Keratinocyte (primary cell): ENCODE measurements around the gene PTPRN2. TPM values are rescaled to one million over a fixed set of nuclear protein-coding genes. Genes with fewer than 3 reads are reported as not detected.

ENCODE experiments used
- DNase-seq: peaks from one replicate; pipeline ENCODE4 v3.0.0-alpha.2; 2011; ENCODE audit warnings: low read depth, missing footprints, low spot score
- FAIRE-seq: peaks from 2 replicates; lab custom pipeline; 2011; peaks lifted over from hg19 to GRCh38; lab: Jason Lieb, UNC
- H2AFZ ChIP-seq: 2 replicates; pipeline ENCODE4 v1.6.0; 2012; ENCODE audit warnings: low read length, control low read depth, inconsistent platforms; ENCODE audit not compliant: control insufficient read depth
- H3K27ac ChIP-seq: 2 replicates; pipeline ENCODE4 v1.5.1; 2011; ENCODE audit warnings: low read length; ENCODE audit not compliant: control insufficient read depth, insufficient read depth
- H3K27me3 ChIP-seq: 3 replicates; pipeline ENCODE4 v1.6.0; 2011; ENCODE audit warnings: low read length; ENCODE audit not compliant: control insufficient read depth, insufficient read depth; ENCODE audit errors: extremely low read depth
- H3K36me3 ChIP-seq, 2 experiments: 2 replicates in 1 of 2; 3 replicates in 1 of 2; pipeline ENCODE4 v1.5.1; 2011; ENCODE audit warnings: low read length in 2 of 2, mild to moderate bottlenecking in 1 of 2; ENCODE audit not compliant: control insufficient read depth in 2 of 2, insufficient read depth in 2 of 2; ENCODE audit errors: extremely low read depth in 1 of 2
- H3K4me1 ChIP-seq: 3 replicates; pipeline ENCODE4 v1.5.1; 2011; ENCODE audit warnings: low read length; ENCODE audit not compliant: control insufficient read depth, insufficient read depth; ENCODE audit errors: extremely low read depth
- H3K4me2 ChIP-seq: 3 replicates; pipeline ENCODE4 v1.6.0; 2011; ENCODE audit warnings: low read depth, low read length; ENCODE audit not compliant: control insufficient read depth, insufficient read depth; ENCODE audit errors: extremely low read depth
- H3K4me3 ChIP-seq, 3 experiments: fragments of 200-600 bp in 1 of 3; sonication (generic) in 1 of 3; 2 replicates in 2 of 3; 3 replicates in 1 of 3; pipeline ENCODE4 v1.5.1; 2011 to 2016; ENCODE audit warnings: low read length in 3 of 3, mild to moderate bottlenecking in 3 of 3, control low read depth in 2 of 3, inconsistent platforms in 1 of 3, low read depth in 1 of 3, mixed read lengths in 1 of 3, mixed run types in 1 of 3, moderate library complexity in 1 of 3; ENCODE audit not compliant: control insufficient read depth in 2 of 3, insufficient read depth in 2 of 3; ENCODE audit errors: extremely low read depth in 1 of 3
- H3K79me2 ChIP-seq: 2 replicates; pipeline ENCODE4 v1.6.0; 2012; ENCODE audit warnings: low read length; ENCODE audit not compliant: control insufficient read depth, insufficient read depth
- H3K9ac ChIP-seq: 3 replicates; pipeline ENCODE4 v1.6.0; 2011; ENCODE audit warnings: low read length; ENCODE audit not compliant: control insufficient read depth, insufficient read depth; ENCODE audit errors: extremely low read depth
- H3K9me1 ChIP-seq: 3 replicates; pipeline ENCODE4 v1.6.0; 2011; ENCODE audit warnings: low read length; ENCODE audit not compliant: control insufficient read depth, insufficient read depth; ENCODE audit errors: extremely low read depth
- H3K9me3 ChIP-seq: 2 replicates; pipeline ENCODE4 v1.5.1; 2012; ENCODE audit warnings: low read depth, low read length; ENCODE audit not compliant: control insufficient read depth
- H4K20me1 ChIP-seq: 3 replicates; pipeline ENCODE4 v1.6.0; 2011; ENCODE audit warnings: low read length; ENCODE audit not compliant: control insufficient read depth, insufficient read depth; ENCODE audit errors: extremely low read depth
- CTCF ChIP-seq, 3 experiments: IDR thresholded peaks in 1 of 3; conservative IDR thresholded peaks in 1 of 3; optimal IDR thresholded peaks in 1 of 3; 2 replicates in 2 of 3; 3 replicates in 1 of 3; pipeline versions ENCODE3 to v1.5.1; 2011; ENCODE audit warnings: low read length in 3 of 3, mild to moderate bottlenecking in 3 of 3, moderate library complexity in 2 of 3, control low read depth in 1 of 3, inconsistent platforms in 1 of 3; ENCODE audit not compliant: insufficient read depth in 2 of 3; ENCODE audit errors: extremely low read depth in 1 of 3
- EZH2 ChIP-seq: IDR thresholded peaks from one replicate; pipeline ENCODE4 v1.6.1; 2012; ENCODE audit warnings: inconsistent platforms, mild to moderate bottlenecking, low read length, moderate library complexity
- dilution Hi-C: fragments of 300-500 bp; cut with MboI; formaldehyde crosslinking; loops from one replicate; pipeline ENCODE4 v1.7.0; 2020; ENCODE audit warnings: low sequenced_read_pairs; ENCODE audit not compliant: extremely low pct_ligation_motif_present
- polyA plus RNA-seq, 5 experiments: library from polyadenylated mRNA; depleted of rRNA in 3 of 5; stranded (reverse) in 3 of 5; stranded (forward) in 1 of 5; unstranded in 1 of 5; fragments of >200 nt; gene quantifications; 1 replicate in 1 of 5; 2 replicates in 3 of 5; 3 replicates in 1 of 5; pipeline versions ENCODE4 v1.2.1 to v1.2.3, GENCODE V29; 2011 to 2012; ENCODE audit warnings: missing spikeins in 2 of 5, low read depth in 1 of 5, low replicate concordance in 1 of 5

The PTPRN2 gene
- polyA plus RNA-seq, 1 donor (not counting 4 experiments of a cell fraction or from before 2014, with no cell fraction given) = not detected

- H3K9me3 ChIP-seq = peaks cover 9% of the 10 kb centered on the region
- no peak overlapping the region for H2AFZ ChIP-seq
- DNase-seq (no peak), FAIRE-seq (no peak)
- H3K27ac ChIP-seq = no peak overlapping the region
- dilution Hi-C loops = no loop called here
- no peak overlapping the region for H3K4me2 ChIP-seq
- no peaks in the 10 kb centered on the region for H3K9me1 ChIP-seq
- no peak for TF ChIP-seq CTCF (optimal IDR thresholded peaks at IDR 0.05 in 1 of 3, IDR thresholded peaks at IDR 0.05 in 1 of 3, conservative IDR thresholded peaks at IDR 0.05 in 1 of 3; ENCODE audit: extremely low read depth in 1 of 3, insufficient read depth in 2 of 3, low read length in 3 of 3)
- no peak for TF ChIP-seq EZH2
- H4K20me1 ChIP-seq = no peaks in the 10 kb centered on the region
- no peaks in the 10 kb centered on the region for H3K79me2 ChIP-seq
- no peaks in the 10 kb centered on the region for H3K4me1 ChIP-seq
- no peak overlapping the region for H3K4me3 ChIP-seq
- H3K36me3 ChIP-seq = no peaks in the 10 kb centered on the region
- no peaks in the 10 kb centered on the region for H3K27me3 ChIP-seq
- H3K9ac ChIP-seq = no peak overlapping the region
These were observed 287.2 kb downstream of the PTPRN2 start for GRCh38 chr7:158300427-158300826.

- dilution Hi-C loops = no loop called here
These were observed 288.0 kb downstream of the PTPRN2 start for GRCh38 chr7:158299607-158300006.

More at GRCh38 chr7:158299607-158300006, 288.0 kb downstream of the PTPRN2 start:
- Histone ChIP-seq H3K4me2 (no peak overlapping the region), H3K27me3 (no peaks in the 10 kb centered on the region), H3K79me2 (no peaks in the 10 kb centered on the region), H3K9me3 (peaks cover 9% of the 10 kb centered on the region), H3K9ac (no peak overlapping the region), H3K4me3 (no peak overlapping the region), H3K4me1 (no peaks in the 10 kb centered on the region), H3K9me1 (no peaks in the 10 kb centered on the region), H3K27ac (no peak overlapping the region), H4K20me1 (no peaks in the 10 kb centered on the region), H2AFZ (no peak overlapping the region), H3K36me3 (no peaks in the 10 kb centered on the region)
- FAIRE-seq = no peak
- no peak for TF ChIP-seq EZH2
- no peak for TF ChIP-seq CTCF (optimal IDR thresholded peaks at IDR 0.05 in 1 of 3, IDR thresholded peaks at IDR 0.05 in 1 of 3, conservative IDR thresholded peaks at IDR 0.05 in 1 of 3; ENCODE audit: extremely low read depth in 1 of 3, insufficient read depth in 2 of 3, low read length in 3 of 3)
- no peak for DNase-seq
